HG03521 (cell line): ENCODE data around the gene CEP131.

Experiments used
- ATAC-seq: cut with Tn5 transposase; IDR thresholded peaks from one replicate; pipeline ENCODE4 v1.9.1; 2021; ENCODE audit warnings: mild to moderate bottlenecking, moderate library complexity; ENCODE audit not compliant: unreplicated experiment

The CEP131 gene

DNA sequence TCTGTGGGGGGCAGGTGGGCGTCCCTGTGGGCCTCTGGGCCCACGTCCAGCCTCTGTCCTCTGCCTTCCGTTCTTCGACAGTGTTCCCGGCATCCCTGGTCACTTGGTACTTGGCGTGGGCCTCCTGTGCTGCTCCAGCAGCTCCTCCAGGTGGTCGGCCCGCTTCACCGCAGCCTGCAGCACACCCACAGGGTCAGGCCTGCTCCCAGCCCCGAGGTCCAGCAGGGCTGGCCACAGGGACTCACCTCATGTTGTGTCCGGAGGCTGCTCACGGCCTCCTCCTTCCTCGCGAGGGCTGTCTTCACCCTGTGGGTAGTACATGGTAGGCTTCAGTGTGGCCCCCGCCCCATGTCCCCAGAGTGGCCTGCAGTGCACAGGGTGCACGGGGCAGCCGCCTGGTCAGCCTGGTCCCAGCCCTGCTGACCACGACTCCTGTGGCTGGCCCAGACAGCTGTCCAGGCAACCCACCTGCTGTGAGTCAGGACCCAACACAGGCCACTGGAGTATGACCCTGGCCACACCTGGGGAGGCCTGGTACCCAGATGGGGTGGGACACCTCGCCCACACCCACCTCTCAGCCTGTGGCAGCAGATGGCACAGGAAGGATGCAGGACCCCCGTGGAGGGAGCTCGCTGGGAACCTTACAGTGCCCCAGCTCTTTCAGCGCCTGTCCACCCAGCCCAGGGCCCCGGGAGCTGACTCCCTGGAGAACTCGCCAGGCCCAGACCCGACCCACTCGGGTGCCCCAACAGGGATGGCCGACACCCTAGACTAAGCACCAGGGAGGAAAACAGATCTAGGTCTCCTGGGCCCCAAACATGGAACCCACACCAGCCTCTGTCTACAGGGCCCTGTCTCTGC lies 32.9 kb downstream of the CEP131 start:
- ATAC-seq = no peak

DNA sequence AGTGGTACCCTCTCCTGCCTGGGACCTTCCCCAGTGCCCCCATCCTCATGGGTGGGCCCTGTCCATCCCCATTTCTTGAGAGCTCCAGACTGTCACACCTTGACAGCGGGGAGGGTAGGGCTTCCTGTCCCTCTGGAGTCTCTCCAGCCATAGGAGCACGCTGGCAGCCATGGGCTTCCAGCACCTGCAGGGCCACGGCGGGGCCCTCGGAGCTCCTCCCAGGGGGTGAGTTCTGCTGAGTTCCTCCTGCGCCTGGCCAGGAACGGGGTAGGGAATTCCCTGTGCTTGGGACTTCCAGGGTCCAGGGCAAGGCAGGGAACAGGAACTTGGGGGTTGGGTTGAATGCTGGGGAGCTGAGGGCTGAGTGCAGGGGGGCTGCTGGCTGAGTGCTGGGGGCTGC lies 33.7 kb downstream of the CEP131 start:
- no peak for ATAC-seq

DNA sequence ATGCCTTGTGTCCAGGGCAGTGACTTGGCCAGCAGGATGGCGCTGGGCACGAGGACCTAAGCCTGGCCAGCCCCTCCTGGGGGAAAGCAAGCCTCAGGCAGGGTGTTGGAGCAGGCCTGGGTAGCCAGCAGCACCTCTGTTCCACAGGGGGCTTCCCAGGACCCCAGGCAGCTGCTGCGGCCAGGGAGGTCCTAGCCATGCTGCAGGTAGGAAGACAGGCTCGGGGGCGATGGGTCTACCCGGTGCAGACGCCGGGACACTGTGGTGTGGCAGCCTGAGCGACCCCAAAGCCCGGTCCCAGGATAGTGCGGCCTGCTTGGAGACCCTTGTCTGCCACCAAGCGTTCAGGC lies 34.3 kb downstream of the CEP131 start:
- ATAC-seq = no peak

DNA sequence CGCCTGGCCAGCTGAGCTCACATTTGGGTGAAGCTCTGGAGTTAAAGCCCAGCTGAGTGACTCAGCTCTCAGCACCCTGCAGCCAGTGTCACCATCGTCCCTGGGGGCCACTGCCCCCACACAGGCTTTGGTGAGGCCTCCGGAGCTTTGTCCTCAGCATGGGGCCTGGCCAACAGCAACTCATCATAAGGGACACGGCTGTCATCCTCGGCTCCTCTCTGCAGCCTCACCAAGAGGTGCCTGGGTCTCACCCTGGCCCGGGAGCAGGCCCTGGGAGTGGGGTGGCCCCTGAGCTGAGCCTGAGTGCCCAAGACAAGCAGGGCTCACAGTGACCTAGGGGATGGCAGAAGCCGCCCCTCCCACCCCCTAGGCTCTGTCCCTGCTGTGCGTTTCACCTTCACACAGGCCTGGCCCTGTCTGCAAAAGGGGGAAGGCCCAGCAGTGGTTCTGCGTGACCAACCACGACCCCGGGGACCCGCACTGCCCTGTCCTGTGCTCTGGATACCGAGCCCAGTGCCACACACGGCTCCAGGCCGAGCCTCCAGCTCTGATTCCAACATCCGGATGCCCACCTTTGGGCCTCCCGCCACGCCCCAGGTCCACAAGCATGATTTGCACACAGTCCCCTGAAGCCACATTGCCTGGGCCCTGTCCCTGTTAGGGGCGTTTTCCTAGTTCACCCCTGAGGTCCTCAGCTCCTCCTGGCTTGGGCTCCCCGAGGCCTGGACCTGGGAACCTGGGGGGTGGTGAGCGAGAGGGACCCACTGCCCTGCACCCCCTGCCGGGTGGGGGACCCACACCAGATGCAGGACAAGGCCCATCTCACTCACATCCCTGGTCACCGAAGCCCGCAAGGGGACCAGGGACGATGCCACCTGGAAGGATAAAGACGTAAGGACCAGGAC lies 34.9 kb downstream of the CEP131 start:
- ATAC-seq = no peak

DNA sequence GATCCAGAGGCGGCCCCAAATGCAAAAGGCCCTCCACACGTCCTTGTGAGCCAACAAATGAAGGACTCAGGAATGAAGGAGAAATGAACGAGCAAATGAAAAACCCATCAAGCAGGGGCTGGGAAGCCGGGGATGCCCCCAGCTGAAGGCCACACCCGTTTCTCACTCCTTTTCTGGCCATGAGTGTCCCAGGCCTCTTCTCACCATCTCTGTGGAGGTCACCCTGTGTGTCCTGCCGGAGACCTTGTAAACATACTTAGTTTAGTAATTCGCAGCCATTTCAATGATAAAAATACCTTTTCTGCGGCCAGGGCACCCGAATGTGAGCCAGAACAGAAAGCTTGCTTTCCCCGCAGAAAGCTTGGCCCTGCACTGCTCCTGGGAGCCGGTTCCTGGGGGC lies 35.6 kb downstream of the CEP131 start:
- no peak for ATAC-seq

DNA sequence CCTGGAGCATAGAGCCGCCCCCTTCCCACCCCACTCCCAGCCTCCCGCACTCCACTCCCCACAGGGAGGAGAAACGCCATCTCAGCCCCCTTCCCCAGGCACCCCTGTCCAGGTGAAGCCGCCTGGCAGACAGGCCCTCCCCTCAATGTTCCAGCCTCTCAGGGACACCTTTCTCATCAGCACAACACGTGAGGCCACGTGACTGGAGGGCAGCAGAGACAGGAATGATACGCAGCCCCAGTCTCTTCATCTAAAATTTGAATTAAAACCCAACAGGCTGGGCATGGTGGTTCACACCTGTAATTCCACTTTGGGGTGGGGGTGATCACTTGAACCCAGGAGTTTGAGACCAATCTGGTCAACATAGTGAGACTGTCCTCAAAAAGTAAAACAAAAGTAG lies 36.6 kb downstream of the CEP131 start:
- no peak for ATAC-seq

DNA sequence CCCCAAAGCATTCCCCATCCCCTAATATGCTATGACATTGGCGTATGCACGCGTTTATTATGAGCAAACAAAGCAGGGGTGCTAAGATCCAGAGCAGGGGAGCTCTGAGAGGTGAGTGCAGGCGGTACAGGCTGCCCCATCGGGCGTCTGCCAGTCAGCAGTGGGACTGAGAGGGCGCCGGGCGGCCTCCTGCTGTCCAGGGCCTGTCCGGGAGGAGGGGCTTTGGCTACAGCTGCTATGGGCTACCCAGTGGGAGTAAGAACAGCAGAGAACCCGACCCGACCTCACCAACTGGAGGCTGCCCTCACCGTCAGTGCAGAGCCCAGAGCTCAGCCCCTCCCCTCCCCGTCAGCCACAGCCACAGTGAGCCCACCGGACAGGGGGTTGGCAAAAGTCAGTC lies 38.2 kb downstream of the CEP131 start:
- ATAC-seq = no peak

DNA sequence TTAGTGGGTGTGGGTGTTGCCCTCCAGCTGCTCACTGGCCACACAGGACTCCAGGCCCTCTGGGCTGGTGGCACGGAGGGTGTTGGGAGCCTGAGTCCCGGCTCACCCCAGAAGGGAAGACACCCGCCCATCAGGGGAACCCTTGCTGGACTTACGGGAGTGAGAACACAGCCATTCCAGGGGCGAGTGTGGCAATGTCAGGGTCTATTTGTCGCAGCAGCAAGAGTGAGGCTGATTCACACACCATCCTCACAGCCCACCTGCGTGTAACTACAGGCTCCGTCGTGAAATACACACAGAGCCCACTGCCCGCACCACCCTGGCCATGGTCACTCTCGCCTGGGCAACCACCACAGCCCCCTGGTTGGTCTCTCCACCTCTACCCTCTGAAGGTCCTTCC lies 39.0 kb downstream of the CEP131 start:
- ATAC-seq = no peak

DNA sequence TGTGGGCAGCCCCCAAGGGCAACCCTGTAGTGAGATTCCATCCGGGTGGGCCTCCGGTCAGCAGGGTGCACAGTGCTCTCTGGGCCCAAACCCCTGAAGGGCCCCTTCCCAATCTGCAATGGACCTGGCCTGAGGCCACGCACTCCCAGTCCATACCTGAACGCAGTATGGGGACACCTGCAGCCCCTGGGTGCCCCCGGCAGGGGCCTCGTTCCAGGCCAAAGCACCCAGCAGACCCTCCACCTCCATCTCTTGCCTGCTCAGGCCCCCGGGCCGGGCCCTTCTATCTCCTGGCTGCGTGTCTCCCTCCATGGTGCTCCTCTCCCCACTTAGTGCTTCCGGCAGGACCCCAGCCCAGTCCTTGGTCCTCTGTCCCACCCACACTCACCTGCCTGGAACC lies 39.4 kb downstream of the CEP131 start:
- no peak for ATAC-seq

DNA sequence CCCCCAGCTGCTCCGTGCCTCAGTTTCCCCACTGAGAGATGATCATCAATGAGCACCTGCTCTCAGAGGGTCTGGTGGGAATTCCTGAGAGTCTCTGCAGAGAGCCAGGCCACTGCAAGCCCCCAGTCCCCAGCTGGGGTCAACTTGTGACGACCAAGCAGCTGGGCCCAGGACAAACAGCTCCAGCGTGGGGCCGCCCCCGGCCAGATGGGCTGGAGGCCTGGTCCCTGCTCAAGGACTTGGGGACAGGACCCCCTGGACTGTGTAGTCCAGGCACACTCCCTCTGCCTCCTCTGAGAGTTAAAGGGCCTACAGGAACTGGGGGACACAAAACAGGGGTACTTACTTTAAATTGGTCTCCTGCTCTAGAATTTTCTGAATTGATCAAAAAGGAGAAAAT lies 40.2 kb downstream of the CEP131 start:
- no peak for ATAC-seq

DNA sequence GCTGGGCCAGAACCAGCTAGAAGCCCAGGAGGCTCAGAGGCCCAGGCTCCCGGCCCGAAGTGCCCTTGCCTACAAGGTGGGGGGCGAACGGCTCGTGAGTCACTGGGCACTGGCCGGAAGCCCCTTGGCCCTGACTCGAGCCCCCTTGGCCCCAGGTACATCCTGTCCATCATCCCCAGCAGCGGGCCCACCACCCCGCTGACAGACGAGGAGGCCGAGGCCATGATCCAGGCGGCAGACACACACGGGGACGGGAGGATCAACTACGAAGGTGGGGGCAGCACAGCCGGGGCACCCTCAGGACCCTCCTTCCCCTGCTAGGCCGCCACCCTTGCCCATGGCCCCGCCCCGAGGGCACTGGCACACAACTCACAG lies 41.0 kb downstream of the CEP131 start:
- ATAC-seq = no peak

DNA sequence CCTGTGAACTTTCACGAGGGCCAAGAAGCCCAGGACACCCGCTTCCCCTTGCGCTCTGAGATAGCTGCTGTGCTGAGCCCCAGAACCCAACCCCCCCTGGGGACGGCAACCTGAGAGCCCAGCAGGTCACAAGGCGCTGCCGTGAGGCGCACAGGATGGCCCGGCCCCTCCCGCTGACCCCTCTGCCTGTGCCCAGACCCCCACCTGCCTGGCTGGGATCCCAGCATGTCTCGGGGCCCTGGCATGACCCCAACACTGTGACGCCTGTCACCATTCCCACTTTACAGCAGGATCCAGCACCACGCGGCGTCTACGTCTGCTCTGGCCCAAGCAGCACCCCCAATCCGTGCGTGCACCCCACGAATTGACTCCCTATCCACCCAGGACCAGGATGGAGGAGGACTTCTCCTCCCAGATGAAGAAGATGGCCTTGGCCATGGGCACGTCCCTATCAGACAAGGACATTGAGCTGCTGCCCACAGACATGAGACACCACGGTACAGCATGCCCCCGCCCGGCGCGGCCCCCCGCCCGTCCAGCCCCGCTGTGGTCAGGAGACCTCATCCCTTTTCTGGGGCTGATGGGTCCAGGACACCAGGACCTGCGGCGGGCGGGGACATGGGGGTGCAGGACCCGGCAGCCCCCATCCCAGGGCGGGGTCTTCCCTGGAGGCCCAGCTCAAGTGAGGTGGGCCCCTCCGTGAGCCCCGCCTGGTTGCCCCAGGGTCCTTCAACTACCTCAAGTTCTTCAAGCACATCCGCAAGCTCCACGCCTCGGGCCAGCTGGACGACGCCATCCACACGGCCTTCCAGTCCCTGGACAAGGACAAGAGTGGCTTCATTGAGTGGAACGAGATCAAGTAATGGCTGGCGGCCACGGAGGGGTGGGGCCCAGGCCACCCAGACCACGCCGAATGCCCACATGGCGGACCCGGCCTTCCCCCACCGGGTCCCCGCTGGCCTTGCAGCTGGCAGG lies 41.6 kb downstream of the CEP131 start:
- no peak for ATAC-seq

DNA sequence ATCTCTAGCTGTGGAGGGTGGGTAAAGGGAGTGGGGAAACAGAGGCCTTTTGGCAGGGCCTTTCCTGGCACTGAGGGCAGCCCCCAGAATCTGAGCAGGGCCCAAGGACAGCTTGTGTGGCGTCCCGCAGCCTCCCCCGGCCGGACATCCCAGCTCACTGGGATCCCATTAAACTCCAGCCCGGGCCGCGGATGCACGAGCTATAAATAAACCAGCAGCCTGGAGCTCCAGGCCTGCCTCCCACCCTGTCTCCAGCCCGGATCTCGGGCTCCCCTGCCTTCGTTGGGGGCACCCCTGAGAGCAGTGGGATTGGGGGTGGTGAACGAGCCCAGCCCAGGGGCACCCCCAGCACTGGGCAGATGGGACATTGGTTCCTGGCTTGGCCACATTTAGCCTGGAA lies 42.9 kb downstream of the CEP131 start:
- ATAC-seq = no peak

DNA sequence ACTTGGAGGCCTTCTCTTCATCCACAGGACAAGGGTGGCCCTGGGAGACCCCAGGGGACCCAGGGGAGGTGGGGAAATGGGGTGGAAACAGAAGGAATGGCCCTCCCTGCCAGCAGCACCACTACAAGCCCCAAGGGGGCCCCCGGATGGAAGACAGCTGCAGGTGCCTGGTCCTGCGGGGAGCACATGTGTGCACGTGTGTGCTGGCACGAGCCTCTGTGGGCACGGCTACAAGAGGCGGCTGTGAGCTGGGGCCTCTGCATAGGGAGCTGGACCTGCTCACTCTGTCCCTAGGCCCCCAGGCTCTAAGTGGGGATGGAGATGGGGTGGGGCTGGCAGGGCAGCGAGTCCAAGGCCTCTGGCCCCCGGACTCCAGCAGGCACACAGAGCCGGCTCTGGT lies 43.5 kb downstream of the CEP131 start:
- no peak for ATAC-seq

DNA sequence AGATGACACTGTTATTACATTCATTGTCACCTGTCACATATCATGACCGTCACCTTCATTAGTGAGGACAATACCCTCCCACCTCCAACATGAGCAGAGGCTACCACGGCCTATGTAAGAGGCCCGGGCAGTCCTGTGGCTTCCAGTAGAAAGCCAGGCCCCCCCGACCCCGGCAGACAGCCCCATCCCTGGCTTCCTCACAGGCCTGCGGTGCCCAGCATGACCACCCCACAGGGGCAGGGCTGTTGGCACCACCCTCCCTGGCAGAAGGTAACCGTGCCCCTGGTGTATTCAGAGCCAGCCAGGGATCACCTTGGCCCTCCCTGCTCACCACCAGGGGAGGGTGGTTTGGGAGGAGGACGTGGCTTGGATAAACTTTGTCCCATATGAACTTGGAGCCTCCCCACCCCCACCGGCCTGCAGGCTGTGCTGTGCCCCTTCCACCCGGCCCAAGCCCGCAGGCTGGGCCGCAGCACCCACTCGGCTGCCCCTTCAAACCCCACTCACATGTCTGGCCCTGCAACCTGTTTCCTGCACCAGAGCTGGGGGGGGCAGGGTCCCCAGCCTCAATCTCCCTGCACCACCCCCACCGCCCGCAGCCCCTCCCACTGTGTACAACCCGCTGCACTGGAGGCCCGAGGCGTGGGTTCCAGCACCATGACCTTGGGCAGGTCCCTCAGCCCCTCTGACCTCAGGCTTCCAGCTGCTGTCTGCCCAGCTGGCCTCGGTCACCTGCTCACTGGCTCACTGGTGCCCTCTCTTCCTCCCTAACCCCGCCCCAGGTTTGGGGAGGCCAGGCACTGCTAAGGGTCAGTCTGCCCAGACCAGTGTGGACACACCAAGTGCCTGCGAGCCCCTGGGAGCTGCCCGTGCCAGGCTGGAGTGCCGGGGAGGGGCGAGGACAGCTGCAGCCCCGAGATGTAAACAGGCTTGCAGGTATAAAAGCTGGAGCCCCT lies 44.4 kb downstream of the CEP131 start:
- ATAC-seq = no peak

DNA sequence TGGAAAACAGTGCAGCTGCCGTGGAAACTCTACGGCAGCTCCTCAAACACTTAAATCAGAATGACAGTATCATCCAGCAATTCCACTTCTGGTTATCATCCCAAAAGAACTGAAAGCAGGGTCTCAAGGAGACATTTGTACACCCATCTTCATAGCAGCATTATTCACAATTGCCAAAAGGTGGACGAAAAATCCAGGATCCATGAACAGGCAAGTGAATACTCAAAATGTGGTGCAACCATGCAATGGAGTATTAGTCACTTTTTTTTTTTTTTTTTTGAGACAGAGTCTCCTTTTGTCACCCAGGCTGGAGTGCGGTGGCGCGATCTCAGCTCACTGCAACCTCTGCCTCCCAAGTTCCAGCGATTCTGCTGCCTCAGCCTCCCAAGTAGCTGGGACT lies 46.1 kb downstream of the CEP131 start:
- ATAC-seq = no peak

DNA sequence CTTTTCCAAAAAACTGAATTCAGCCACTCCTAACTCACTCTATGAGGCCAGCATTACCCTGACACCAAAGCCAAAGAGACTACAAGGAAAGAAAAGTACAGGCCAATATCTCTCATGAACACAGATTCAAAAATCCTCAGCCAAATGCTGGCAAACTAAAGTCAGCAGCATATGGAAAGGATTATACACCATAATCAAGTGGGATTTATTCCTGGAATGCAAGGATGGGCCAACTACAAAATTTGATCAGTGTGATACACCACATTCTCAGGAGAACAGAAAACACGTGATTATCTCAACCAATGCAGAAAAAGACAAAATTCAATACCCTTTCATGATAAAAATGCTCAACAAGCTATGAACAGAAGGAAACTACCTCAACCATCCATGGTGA lies 49.0 kb downstream of the CEP131 start:
- no peak for ATAC-seq

DNA sequence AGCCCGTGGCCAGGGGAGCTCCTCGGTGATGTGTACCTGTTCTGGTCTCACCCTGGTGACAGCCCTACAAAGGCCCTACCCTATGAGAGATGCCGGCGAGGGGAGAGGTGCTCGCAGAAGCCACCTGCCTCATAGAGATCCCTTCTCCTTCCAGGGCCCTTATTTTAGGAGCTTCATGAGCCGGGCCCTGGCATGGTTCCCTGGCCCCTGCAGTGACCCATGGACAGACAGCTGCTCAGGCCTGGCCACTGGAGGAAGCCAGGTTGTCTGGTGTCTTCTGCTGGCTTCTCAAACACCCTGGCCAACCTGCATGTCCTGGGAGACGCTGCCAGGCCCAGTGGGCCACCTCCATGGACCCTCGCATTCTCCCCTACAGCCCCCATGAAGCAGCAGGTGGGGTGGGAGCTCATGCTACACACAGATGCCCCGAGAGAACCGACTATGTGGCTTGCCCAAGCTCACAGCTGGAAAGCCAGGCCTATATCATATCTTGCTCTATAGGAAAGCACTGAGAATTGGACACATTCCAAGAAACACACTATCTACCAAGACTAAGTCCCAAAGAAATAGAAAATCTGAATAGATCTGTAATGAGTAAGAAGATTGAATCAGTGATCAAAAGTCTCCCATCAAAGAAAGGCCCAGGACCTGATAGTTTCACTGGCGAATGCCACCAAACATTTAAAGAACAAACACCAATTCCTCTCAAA lies 49.6 kb downstream of the CEP131 start:
- no peak for ATAC-seq

DNA sequence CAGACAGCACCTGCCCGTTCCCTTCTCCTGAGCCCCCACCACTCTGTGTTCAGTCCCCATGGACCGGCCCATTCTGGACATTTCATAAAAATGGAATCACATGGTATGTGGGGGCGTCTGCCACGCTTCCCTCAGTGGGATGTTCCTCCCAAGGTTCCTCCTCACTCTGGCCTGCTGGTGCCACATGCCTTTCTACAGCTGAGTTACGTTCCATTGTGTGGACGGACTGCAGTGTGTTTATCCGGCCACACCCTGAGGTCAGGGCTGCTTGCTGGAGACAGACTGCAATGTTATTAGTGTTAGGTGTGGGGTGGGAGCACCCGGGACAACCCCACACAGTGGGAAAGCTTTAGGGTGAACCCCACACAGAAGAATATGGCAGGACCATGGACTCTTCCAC lies 50.8 kb downstream of the CEP131 start:
- no peak for ATAC-seq
